Limb (tissue), 2 donors: ENCODE data around the gene TAF12.
"Not testable (repeated sequence)": the region's sequence is repeated elsewhere in the genome, so short reads cannot be mapped to it uniquely, and the experiment has no call there.

ENCODE experiments used
- DNase-seq, 2 donors: peaks; one replicate each; pipeline ENCODE4 v3.0.0-alpha.2; 2016; ENCODE audit errors: extremely low spot score in 2 of 2

The TAF12 gene, protein sequence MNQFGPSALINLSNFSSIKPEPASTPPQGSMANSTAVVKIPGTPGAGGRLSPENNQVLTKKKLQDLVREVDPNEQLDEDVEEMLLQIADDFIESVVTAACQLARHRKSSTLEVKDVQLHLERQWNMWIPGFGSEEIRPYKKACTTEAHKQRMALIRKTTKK

DNA sequence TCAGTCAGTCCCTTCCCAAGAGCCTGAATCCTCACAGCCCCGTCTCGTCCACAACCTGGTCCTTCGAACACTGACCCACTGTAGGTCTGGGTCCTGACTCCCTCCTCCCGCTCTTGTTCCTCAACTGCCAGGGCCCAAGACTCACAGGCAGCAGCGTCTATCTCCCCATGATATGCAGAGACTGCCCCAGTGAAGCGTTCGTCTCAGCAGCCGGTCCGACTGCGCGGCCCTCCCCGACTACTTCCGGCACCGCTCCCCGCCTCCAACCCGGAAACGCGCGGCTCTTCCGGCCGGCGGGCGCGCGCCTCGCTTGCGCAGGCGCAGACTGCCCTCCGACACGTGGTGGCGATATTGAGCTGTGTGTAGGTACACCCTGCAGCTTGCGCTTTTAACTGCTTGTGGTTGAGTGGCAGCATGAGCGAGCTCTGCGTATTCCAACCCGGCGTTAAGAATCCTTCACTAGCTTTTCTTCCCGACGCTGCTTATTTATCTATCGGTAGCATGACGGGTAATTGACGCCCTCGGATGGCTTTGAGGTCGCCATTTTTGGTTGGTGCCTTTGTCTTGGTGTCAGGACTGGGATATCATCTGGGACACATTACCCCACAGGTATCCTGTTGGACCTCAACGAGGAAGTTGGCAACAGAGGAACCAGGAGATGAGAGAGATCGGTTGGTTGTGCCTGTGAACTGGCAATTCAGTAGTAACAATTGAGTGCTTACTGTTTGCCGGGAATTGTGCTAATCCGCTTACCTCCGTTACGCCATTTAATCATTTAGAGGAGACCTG, at the start of gene TAF12:
Gene TAF12 (minus strand): TSS at position 221 of the 789 bp plus-strand sequence. CDS start 20,986 bp downstream, outside the sequence.
- DNase-seq: peak; percentile 96

DNA sequence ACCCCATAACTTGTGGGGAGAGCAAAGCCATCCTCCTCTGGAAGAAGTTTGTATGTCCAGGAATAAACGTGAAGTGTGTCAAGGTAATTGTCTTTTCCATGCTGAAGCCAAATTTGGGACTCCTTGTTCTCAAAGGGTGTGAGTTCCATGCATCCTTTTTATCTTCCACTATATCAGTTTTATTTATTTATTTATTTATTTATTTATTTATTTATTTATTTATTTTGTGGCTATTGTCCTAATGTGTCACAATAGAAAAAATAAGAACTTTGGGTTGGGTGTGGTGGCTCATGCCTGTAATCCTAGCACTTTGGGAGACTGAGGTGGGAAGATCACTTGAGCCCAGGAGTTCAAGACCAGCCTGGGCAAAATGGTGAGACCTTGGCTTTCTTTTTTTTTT, 48.8 kb upstream of the TAF12 start:
- DNase-seq: not testable (repeated sequence)

DNA sequence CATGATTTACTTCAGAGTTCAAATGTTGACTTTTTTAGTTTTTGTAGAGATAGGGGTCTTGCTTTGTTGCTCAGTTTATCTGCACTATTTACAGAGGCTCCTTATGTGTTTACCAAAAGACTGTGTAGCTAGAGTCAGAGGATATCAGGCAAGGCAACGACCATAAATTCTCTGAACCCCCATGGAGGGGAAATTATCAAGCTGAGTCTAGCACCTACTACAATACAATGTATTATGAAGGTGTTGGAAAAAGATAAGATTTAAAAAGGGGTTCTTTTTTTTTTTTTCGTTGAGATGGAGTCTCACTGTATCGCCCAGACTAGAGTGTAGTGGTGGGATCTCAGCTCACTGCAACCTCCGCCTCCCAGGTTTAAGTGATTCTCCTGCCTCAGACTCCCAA, 42.1 kb upstream of the TAF12 start:
- no peak for DNase-seq

DNA sequence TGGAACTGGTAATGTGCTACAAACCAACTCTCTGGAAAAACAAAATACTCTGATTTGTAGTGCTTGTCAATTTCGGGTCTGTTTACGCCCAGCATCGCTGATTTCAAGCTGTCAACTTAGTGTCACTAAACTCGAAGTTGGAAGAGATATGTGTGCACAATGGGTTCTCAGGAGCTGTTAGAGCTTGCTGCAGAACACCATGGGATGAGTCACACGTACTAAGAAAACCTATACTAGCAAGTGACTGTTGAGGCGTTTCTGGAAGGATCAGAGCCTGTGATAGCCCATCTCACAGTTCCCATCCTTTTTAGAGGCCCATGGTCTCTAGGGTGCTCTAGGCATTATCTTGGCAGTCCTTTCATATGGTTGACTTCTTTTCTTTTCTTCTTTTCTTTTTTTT, 40.0 kb upstream of the TAF12 start:
- no peak for DNase-seq

DNA sequence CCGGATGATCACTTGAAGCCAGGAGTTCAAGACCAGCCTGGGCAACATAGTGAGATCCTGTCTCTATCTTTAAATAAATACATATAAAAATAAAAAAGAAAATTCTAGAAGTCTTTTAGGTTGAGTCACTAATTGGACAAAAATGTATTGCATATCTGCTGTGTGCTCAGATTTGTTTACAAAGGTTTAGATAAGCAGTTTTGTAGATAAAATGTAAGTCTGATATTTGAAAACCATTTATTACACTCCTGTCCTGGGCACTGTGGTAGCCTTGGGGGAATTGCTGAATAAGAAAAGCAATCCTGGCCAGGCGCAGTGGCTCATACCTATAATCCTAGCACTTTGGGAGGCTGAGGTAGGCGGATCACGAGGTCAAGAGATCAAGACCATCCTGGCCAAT, 37.3 kb upstream of the TAF12 start:
- DNase-seq: no peak

DNA sequence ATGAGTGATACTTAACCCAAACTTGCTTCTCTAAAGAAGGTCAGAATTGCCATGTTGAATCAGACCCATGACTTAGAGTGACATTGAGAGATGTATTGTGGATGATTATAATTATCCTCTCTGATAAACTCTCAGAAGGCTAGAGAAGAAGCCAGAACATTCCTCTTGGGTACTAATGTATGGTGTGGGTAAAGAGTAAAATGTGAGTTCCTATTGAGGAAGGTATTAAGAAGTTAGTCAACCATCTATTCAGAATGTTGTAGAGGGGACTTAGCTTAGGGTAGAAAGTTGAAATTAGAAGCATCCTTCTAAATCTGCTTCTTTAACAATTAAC, 33.0 kb upstream of the TAF12 start:
- no peak for DNase-seq

DNA sequence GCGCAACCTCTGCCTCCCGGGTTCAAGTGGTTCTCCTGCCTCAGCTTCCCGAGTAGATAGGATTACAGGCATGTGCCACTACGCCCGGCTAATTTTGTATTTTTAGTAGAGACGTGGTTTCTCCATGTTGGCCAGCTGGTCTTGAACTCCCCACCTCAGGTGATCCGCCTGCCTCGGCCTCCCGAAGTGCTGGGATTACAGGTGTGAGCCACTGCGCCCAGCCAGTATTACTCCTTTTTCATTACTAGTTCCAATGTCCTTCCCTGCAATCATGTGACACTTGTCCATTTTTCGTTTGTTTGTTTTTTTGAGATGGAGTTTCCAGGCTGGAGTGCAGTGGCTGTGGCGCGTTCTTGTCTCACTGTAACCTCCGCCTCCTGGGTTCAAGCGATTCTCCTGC, 30.1 kb upstream of the TAF12 start:
- DNase-seq: not testable (repeated sequence)

DNA sequence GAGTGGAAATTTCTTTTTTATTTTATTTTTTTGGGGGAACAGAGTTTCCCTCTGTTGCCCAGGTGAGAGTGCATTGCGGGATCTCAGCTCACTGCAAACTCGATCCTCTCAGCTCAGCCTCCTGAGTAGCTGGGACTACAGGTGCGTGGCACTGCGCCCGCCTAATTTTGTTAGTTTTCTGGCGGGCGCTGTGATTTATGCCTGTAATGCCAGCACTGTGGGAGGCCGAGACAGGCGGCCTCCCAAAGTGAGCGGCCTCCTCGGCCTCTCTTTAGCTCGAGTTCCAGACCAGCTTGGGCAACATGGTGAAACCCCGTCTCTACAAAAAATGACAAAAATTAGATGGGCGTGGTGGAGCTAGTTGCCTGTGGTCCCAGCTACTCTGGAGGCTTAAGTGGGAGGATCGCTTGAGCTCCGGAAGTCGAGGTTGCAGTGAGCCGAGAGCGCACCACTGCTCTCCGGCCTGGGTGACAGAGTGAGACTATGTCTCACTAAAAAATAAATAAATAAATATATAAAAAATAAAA, 28.4 kb upstream of the TAF12 start:
- no peak for DNase-seq

DNA sequence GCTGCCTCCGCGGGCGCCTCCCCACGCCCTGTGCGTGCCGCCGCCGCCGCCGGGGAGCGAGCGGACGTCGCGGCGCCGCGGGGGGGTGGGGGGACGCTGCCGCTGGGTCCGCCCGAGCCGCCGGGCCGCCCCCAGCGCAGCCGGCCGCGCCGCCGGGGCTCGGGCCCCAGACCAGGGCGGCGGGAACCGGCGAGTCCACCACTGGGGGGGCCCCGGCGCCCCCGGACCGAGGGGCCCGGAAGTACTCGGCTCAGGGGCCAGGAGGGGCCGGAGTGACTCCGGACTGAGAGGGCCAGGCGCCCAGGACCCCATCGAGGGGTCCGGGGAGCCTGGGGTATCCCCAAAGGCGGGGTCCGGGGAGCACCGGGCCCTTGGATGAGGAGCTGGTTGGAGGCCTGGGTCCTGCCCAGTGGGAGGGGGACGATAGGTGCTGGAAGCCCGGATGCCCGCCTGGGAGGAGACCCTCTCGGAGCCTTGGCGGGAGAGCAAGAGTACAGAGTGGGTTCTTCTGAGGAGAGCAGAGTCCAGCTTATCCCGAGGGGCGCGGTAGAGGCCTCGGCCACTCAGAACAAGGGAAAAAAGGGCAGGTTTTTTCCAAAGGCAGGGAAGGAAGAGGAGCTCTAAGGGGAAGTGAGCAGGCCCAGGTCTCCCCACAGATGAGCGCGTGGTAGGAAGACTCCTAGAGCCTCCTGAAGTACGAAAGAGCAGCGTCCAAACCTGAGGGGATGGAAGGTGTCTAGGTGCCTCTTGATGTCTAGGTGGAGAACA, 26.3 kb upstream of the TAF12 start:
- peak; percentile 42 to 81 for DNase-seq

DNA sequence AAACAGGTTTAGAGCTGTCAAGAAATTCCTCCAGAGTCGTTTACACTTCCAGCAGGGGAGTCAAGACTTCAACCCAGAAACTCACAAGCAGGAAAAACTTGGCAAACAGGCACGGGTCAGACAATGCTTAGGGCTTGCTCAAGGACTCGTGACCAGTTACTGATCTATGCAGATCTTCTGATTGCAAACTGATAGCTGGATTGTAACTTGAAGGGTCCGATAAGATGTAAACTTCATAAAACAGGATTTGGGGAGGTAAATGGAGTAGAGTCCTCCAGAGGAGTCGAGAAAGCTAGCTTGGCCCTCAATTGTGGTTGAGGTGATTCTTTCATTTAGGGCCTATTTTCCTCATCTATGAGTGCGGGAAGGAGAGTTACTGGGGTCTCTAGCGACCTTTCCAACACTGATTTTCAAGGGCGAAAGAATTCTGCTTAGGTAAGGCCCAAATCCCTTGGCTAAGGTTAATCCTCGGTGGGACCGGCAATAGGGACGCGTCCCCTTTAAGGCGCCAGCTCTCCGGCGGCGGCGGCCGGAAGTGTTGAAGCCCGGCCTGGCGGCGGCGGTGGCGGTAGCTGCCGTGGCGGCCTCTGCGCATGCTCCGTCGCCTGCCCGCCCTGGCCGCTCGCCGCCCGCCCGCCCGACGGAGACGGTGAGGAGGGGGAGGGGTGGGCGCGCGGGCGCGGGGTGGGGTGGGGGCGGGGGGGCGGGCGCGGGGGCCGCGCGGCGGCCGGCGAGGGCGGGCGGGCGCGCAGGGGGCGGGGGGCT, 25.5 kb upstream of the TAF12 start, which contains the start of gene GMEB1:
Gene GMEB1 (plus strand): TSS at position 594 of the 765 bp plus-strand sequence. CDS start 14,829 bp downstream, outside the sequence.
- peak; percentile 91 for DNase-seq

DNA sequence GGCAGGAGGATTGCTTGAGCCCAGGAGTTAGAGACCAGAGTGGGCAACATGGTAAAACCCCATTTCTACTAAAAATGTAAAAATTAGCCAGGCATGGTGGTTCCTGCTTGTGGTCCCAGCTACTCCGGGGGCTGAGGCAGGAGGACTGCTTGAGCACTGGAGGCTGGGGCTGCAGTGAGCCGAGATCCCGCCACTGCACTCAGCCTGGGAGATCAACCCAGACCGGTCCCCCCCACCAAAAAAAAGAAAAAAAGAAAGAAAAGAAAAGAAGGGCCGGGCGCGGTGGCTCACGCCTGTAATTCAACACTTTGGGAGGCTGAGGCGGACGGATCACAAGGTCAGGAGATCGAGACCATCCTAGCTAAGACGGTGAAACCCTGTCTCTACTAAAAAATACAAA, 23.9 kb upstream of the TAF12 start:
- no peak for DNase-seq

DNA sequence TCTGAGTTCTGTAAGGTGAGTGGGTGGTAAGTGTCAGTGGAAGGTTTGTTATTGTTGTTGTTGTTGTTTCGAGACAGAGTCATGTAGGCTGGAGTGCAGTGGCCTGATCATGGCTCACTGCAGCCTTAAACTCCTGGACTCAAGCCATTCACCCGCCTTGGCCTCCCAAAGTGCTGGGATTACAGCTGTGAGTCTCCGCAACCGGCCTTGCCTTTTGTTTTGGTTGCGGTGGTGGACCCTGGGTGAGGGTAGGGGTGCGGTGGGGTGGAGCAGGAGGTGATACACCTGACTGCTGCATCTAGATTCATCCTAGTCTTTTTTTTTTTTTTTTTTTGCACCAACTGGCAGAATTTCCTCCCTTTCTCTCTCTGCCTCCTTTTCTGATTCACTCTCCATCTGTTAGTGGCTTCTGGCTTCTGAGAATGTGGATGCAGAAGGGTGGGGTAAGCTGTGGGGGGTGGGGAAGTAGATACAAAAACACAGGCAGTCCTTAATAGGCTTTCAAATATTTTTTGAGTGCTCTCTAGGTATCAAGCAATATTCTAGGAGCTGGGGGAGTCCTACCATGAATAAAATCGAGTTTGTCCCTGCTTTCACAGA, 21.1 kb upstream of the TAF12 start:
- no peak for DNase-seq

DNA sequence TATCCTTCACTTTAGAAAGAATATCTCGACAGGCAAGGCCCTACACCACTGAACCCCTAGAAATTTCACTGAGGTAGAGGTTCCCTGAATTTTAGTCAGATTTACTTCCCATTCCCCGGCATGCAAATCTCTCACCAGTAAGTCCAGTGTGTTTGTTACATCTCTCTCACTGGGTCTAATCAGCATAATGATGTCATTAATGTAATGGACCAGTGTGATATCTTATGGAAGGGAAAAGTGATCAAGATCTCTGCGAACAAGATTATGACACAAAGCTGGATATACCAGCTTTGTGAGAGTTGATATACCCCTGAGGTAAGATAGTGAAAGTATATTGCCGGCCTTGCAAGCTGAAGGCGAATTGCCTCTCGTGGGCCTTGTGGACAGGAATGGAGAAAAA, 13.5 kb upstream of the TAF12 start:
- DNase-seq: no peak

DNA sequence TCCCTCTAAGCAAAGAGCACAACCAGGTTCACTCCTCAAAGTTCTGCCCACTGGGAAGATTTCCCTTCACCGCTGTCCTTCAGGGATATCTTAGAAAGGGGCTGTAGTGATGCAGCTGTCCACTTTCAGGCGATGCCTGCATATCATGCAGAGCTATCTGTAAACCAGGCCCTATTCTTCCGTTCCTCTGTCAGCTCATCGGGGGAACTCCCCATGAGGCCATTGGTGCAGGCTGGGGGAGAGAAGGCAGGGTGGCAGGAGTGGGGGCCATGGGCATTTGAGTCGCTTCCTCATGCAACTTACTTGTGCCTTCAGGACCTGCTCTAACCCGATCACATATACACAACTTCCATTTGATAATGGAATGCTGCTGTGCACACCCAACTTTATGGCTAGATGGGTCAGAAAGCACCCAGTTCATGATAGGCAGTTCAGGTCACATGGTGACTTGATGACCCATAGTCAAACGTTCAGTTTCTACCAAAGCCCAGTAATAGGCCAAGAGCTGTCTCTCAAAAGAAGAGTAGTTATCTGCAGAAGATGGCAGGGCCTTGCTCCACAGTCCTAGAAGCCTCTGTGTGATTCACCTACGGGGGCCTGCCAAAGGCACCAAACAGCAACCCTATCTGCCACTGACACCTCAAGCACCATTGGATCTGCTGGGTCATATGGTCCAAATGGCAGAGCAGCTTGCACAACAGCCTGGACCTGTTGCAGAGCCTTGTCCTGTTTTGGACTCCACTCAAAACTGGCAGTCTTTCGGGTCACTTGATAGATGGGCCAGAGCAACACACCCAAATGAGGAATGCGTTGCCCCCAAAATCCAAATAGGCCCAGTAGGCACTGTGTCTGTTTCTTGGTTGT, 12.8 kb upstream of the TAF12 start:
- DNase-seq: not testable (repeated sequence)

DNA sequence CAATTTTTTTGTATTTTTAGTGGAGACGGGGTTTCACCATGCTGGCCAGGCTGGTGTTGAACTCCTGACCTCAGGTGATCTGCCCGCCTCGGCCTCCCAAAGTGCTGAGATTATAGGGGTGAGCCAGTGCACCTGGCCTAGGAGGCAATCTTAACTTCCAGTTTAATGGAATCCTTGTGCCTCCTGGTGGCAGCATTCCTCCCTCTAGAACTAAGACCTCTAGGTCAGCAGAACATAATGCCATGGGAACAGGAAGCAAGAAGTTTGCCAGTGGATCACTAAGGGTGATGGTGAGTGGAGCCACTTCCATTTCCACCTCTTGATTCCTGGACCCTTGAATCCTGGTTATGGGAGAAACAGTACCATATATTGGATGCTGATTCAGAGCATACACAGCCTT, 11.0 kb upstream of the TAF12 start:
- DNase-seq: not testable (repeated sequence)

DNA sequence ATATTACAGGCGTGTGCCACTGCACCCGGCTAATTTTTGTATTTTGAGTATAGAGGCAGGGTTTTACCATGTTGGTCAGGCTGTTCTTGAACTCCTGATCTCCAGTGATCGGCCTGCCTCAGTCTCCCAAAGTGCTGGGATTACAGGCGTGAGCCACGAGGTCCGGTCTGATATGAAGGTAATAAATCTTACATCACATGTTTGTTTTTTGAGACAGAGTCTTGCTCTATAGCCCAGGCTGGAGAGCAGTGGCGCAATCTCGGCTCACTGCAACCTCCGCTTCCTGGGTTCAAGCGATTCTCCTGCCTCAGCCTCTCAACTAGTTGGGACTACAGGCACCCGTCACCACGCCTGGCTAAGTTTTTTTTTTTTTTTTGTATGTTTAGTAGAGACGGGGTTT, 10.2 kb upstream of the TAF12 start:
- DNase-seq: not testable (repeated sequence)

DNA sequence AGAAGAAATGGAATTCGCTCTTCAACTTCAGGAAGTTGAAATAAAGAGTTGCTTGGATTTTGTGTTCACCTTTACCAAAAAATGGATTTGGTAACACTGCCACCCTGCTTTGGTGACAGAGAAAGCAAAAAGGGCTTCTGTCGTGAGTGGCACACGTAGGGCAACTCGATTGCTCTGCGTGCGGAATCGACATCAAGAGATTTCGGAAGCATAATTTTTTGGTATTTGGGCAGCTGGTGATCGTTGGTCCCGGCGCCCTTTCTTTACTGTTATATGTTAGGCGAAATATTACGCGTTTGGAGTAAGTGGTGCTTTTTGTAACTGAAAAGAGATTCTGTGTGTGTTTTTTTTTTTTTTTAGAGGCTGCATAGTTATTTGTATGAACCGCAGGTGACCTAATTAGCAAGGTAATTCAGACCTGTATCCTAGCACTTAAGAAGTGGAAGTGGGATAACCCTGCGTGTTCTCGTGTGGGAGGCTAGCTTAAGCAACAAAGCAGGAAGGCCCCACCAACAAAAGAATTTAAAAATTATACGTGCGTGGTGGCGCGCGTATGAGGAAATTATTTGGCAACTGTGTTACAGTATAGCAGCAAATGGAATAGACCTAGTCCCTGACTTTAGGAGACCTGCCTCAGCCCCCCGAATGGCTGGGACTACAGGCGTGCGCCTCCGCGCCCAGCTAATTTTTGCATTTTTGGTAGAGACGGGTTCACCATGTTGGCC, 5.8 kb upstream of the TAF12 start, which contains the start of gene RNU11:
Gene RNU11 (plus strand): TSS at position 127 of the 725 bp plus-strand sequence.
- DNase-seq: peak; percentile 87 to 96

DNA sequence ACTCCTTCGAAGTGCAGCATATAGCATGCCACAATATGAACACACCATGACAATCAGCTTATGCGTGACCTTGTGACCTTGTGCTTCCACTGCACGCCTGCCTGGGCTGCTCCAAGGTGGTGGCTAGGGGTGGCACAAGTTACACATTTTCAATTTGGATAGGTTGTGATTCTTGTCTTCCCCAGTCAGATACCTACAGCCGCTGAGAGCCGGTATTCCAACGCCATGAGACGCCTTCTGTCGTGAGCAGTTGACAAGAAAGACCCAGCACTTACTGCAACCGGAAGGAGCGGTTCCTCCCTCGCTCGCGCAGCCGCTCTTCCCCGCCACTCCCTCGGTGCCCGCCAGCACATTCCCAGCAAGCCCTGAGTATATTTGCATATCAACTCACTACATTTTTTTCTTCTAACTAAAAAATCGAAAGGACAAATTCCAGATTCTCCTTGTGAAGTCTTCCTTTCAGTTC, 5.2 kb upstream of the TAF12 start:
- DNase-seq: peak; percentile 91 to 96

DNA sequence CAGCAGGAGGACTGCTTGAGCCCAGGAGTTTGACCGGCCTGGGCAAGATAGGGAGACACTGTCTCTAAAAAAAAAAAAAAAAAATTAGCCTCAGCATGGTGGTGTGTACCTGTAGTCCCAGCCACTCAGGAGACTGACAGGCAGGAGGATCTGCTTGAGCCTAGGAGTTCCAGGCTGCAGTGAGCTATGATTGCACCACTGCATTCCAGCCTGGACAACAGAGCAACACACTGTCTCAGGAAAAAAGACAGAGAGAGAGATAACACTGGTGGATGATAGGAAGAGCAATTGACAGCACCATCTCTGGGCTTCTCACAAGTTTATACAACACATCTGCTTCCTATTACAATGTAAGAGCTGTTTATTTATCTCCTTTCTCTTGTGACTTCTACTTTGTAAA, 3.2 kb upstream of the TAF12 start:
- no peak for DNase-seq
